CD14-positive monocyte (primary cell): Measurements from ENCODE around the gene LIX1. TPM values are rescaled to one million over a fixed set of nuclear protein-coding genes. Genes with fewer than 3 reads are reported as not detected.

Source experiments
- DNase-seq, 3 donors: peaks; one replicate each; pipeline ENCODE4 v3.0.0-alpha.2; 2011 to 2022
- H2AFZ ChIP-seq: 2 replicates; pipeline ENCODE4 v1.6.0; 2012; ENCODE audit warnings: mild to moderate bottlenecking, low read depth, low read length, inconsistent platforms; ENCODE audit not compliant: insufficient read depth, poor library complexity, severe bottlenecking
- H3K27ac ChIP-seq, 2 donors: 1 replicate in 1 of 2; 2 replicates in 1 of 2; pipeline ENCODE4 v1.5.1; 2012 to 2013; ENCODE audit warnings: low read length in 2 of 2, control low read depth in 1 of 2, inconsistent platforms in 1 of 2, low read depth in 1 of 2, mild to moderate bottlenecking in 1 of 2
- H3K27me3 ChIP-seq, 2 donors: one replicate each; pipeline versions ENCODE4 v1.6.0 to v1.6.1; 2011 to 2013; ENCODE audit warnings: low read length in 2 of 2; ENCODE audit not compliant: control insufficient read depth in 2 of 2, insufficient read depth in 2 of 2
- H3K36me3 ChIP-seq, 2 donors: replicated peaks in 1 of 2; 1 replicate in 1 of 2; 2 replicates in 1 of 2; pipeline versions ENCODE4 v1.5.1 to v1.6.1; 2012 to 2013; ENCODE audit warnings: low read length in 2 of 2, control low read depth in 1 of 2, inconsistent platforms in 1 of 2, mild to moderate bottlenecking in 1 of 2; ENCODE audit not compliant: insufficient read depth in 2 of 2, control insufficient read depth in 1 of 2
- H3K4me1 ChIP-seq, 2 donors: 1 replicate in 1 of 2; 2 replicates in 1 of 2; pipeline versions ENCODE4 v1.5.1 to v1.6.1; 2012 to 2013; ENCODE audit warnings: low read length in 2 of 2, control low read depth in 1 of 2, inconsistent platforms in 1 of 2, mild to moderate bottlenecking in 1 of 2, moderate library complexity in 1 of 2; ENCODE audit not compliant: insufficient read depth in 2 of 2, control insufficient read depth in 1 of 2
- H3K4me2 ChIP-seq: replicated peaks from 2 replicates; pipeline ENCODE3; 2012; ENCODE audit warnings: low read length, moderate library complexity, mild to moderate bottlenecking; ENCODE audit not compliant: poor library complexity, severe bottlenecking; ENCODE audit errors: extremely low read depth
- H3K4me3 ChIP-seq, 3 experiments: fragments of 200-600 bp in 1 of 3; sonication (generic) in 1 of 3; replicated peaks in 1 of 3; 1 replicate in 2 of 3; 2 replicates in 1 of 3; pipeline ENCODE4 v1.5.1; 2011 to 2013; ENCODE audit warnings: low read length in 3 of 3, mild to moderate bottlenecking in 3 of 3, control low read depth in 2 of 3, low read depth in 2 of 3, inconsistent platforms in 1 of 3, moderate library complexity in 1 of 3
- H3K79me2 ChIP-seq: 2 replicates; pipeline ENCODE4 v1.6.0; 2012; ENCODE audit warnings: mild to moderate bottlenecking, control low read depth, inconsistent platforms, low read length, moderate library complexity; ENCODE audit not compliant: insufficient read depth
- H3K9ac ChIP-seq: 2 replicates; pipeline ENCODE4 v1.6.0; 2017; ENCODE audit warnings: low read length, mild to moderate bottlenecking; ENCODE audit not compliant: insufficient read depth, poor library complexity, severe bottlenecking
- H3K9me3 ChIP-seq, 2 donors: replicated peaks in 1 of 2; 1 replicate in 1 of 2; 2 replicates in 1 of 2; pipeline versions ENCODE4 v1.5.1 to v1.6.1; 2012 to 2013; ENCODE audit warnings: low read length in 2 of 2, control low read depth in 1 of 2; ENCODE audit not compliant: control insufficient read depth in 1 of 2, insufficient read depth in 1 of 2
- H4K20me1 ChIP-seq: 2 replicates; pipeline ENCODE4 v1.6.0; 2012; ENCODE audit warnings: mild to moderate bottlenecking, low read length, control low read depth, moderate library complexity; ENCODE audit not compliant: insufficient read depth
- H3K27ac Mint-ChIP-seq, 7 donors: one replicate each; pipeline ENCODE4 v1.8.0; 2020; ENCODE audit warnings: mild to moderate bottlenecking in 7 of 7, mixed read lengths in 7 of 7, moderate library complexity in 6 of 7, inconsistent platforms in 2 of 7
- H3K27me3 Mint-ChIP-seq, 3 donors: one replicate each; pipeline ENCODE4 v1.8.0; 2021 to 2022; ENCODE audit warnings: low read depth in 3 of 3, mild to moderate bottlenecking in 3 of 3, mixed read lengths in 3 of 3, moderate library complexity in 3 of 3, inconsistent platforms in 1 of 3
- H3K36me3 Mint-ChIP-seq, 2 donors: one replicate each; pipeline ENCODE4 v1.8.0; 2020; ENCODE audit warnings: mixed read lengths in 2 of 2, inconsistent platforms in 1 of 2, mild to moderate bottlenecking in 1 of 2
- H3K4me1 Mint-ChIP-seq: one replicate; pipeline ENCODE4 v1.8.0; 2020; ENCODE audit warnings: mild to moderate bottlenecking, mixed read lengths
- H3K4me3 Mint-ChIP-seq, 2 donors: one replicate each; pipeline ENCODE4 v1.8.0; 2020; ENCODE audit warnings: mild to moderate bottlenecking in 2 of 2, mixed read lengths in 2 of 2, moderate library complexity in 1 of 2
- H3K9me3 Mint-ChIP-seq, 7 donors: one replicate each; pipeline ENCODE4 v1.8.0; 2020 to 2022; ENCODE audit warnings: mixed read lengths in 7 of 7, mild to moderate bottlenecking in 6 of 7, moderate library complexity in 6 of 7, inconsistent platforms in 2 of 7
- WGBS: methylation state at CpG from one replicate; pipeline ENCODE4 v1.1.5; 2013; ENCODE audit warnings: missing lambda C conversion rate; ENCODE audit not compliant: insufficient coverage; 5-methylcytosine and 5-hydroxymethylcytosine counted together
- intact Hi-C, 2 donors: fragments of 100-400 bp; cut with micrococcal nuclease; formaldehyde crosslinking; loops; one replicate each; pipeline versions ENCODE4 v1.15.0 to v1.15.1; 2023
- polyA plus RNA-seq, 3 donors: library from polyadenylated mRNA; depleted of rRNA in 1 of 3; unstranded in 2 of 3; stranded (reverse) in 1 of 3; fragments of 300-500 nt in 2 of 3; fragments of >200 nt in 1 of 3; fragmentation: Illumina TruSeq in 2 of 3; gene quantifications; 1 replicate in 2 of 3; 2 replicates in 1 of 3; pipeline ENCODE4 v1.2.3, GENCODE V29; 2012 to 2021
- TF ChIP-seq, protein P1 (sequence below): fragments of 200-600 bp; IDR thresholded peaks from one replicate; pipeline ENCODE4 v1.8.0; 2022; ENCODE audit warnings: antibody characterized with exemption, mild to moderate bottlenecking

Gene LIX1
- polyA plus RNA-seq, 3 donors = not detected

DNA sequence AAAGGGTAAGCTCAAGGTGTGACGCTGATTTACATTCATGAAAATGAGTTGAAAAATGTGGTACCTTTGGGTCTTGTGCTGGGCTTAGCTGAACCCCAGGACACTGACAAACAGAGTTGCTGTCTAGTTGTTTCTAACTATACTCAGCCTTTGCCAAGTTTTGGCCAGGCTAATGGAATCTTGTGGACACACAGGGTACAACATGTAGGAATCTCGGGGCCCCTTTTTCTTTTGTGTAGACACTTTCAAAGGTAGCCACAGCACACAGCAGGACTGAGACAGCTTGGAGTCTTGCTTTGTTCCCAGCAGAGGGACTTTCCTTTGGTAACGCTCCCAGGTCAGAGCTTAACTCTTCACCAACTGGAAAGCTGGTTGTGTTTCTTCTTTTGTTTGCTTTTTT is 7.8 kb downstream of the LIX1 start:
- Histone ChIP-seq H3K27ac (no peak overlapping the region), H3K36me3 (no peaks in the 10 kb centered on the region), H3K4me2 (no peak overlapping the region), H4K20me1 (no peaks in the 10 kb centered on the region), H3K9ac (no peak overlapping the region), H3K4me3 (no peak overlapping the region), H2AFZ (no peak overlapping the region), H3K9me3 (no peaks in the 10 kb centered on the region), H3K4me1 (no peaks in the 10 kb centered on the region), H3K27me3 (no peaks in the 10 kb centered on the region), H3K79me2 (no peaks in the 10 kb centered on the region)
- TF ChIP-seq, protein P1, sequence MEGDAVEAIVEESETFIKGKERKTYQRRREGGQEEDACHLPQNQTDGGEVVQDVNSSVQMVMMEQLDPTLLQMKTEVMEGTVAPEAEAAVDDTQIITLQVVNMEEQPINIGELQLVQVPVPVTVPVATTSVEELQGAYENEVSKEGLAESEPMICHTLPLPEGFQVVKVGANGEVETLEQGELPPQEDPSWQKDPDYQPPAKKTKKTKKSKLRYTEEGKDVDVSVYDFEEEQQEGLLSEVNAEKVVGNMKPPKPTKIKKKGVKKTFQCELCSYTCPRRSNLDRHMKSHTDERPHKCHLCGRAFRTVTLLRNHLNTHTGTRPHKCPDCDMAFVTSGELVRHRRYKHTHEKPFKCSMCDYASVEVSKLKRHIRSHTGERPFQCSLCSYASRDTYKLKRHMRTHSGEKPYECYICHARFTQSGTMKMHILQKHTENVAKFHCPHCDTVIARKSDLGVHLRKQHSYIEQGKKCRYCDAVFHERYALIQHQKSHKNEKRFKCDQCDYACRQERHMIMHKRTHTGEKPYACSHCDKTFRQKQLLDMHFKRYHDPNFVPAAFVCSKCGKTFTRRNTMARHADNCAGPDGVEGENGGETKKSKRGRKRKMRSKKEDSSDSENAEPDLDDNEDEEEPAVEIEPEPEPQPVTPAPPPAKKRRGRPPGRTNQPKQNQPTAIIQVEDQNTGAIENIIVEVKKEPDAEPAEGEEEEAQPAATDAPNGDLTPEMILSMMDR = no peak
- Mint-ChIP-seq H3K36me3 (peaks cover 0 to 2% of the 10 kb centered on the region in 2 donors), H3K27ac (no peak overlapping the region), H3K4me3 (no peak overlapping the region), H3K9me3 (no peaks in the 10 kb centered on the region), H3K4me1 (peaks cover 17% of the 10 kb centered on the region), H3K27me3 (peaks cover 0 to 2% (median 0%) of the 10 kb centered on the region in 3 donors)
- intact Hi-C loops = no loop called here
- DNase-seq = no peak
- WGBS = 100% methylated on average over 2 of the region's 3 CpGs

DNA sequence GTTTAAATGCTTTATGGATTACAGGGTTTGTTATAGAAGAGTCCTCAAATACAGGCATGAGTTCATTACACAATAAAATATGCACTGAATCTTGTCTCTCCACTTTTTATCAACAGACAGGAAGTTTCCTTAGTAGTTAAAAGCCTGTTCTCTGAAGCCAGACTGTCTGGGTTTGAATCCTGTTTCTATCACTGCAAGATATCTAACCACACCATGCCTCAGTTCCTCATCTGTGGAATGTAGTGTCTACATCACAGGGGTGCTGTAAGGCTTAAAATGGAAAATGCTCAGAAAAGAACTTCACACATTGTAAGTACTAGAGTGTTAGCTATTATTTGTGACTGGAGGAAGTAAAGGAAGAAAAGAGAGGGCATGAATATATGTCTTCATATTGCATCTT is 9.3 kb downstream of the LIX1 start:
- DNase-seq = peak in 1 of 3 donors; percentile 4
- H3K27me3 Mint-ChIP-seq = peaks cover 0 to 2% (median 0%) of the 10 kb centered on the region in 3 donors
- no peak overlapping the region for H3K4me3 Mint-ChIP-seq
- no peaks in the 10 kb centered on the region for H3K9me3 Mint-ChIP-seq
- Histone ChIP-seq H3K4me3 (no peak overlapping the region), H3K79me2 (no peaks in the 10 kb centered on the region), H3K27me3 (no peaks in the 10 kb centered on the region), H4K20me1 (no peaks in the 10 kb centered on the region), H2AFZ (peak overlapping the region; percentile 13), H3K9me3 (no peaks in the 10 kb centered on the region), H3K9ac (no peak overlapping the region), H3K4me1 (no peaks in the 10 kb centered on the region), H3K4me2 (no peak overlapping the region), H3K27ac (no peak overlapping the region), H3K36me3 (no peaks in the 10 kb centered on the region)
- H3K36me3 Mint-ChIP-seq = peaks cover 0 to 2% of the 10 kb centered on the region in 2 donors
- H3K27ac Mint-ChIP-seq = no peak overlapping the region
- intact Hi-C loops = no loop called here
- TF ChIP-seq, protein P1 = no peak
- peaks cover 13% of the 10 kb centered on the region for H3K4me1 Mint-ChIP-seq
